IPS DF 4.7 (cell line): ENCODE data around the gene TMPRSS11A.

ENCODE experiments used
- DNase-seq: peaks from one replicate; pipeline ENCODE4 v3.0.0-alpha.2; 2013; ENCODE audit warnings: low spot score; ENCODE audit errors: extremely low read depth

The TMPRSS11A gene

GRCh38 chr4:67874986-67875385, 88.3 kb downstream of the TMPRSS11A start:
- no peak for DNase-seq

DNA sequence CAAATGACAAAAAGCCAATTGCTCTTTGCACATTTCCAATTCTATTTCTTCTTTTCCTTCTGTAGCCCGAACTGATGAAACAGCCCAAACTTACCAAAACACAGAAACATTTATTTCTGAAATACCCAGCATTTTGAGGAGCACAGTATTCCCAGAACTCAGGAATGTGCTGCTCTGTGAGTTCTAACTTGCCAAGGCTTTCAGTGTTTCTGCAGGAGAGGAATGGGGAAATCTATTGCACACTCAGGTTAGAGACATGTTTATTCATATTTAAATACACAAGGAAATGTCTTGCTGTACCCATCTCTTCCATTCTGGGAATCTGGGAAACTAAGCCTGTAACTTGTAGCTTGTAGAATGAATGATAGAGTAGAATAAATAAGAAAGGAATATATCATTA, 90.2 kb downstream of the TMPRSS11A start:
- no peak for DNase-seq

GRCh38 chr4:67871867-67872266, 91.4 kb downstream of the TMPRSS11A start:
- no peak for DNase-seq

GRCh38 chr4:67869580-67870190, 93.6 kb downstream of the TMPRSS11A start:
- DNase-seq = no peak

- DNase-seq = no peak
Observed at GRCh38 chr4:67861513-67861912, 101.8 kb downstream of the TMPRSS11A start.
